ENCODE measurements around the gene TMEM107.

DNA sequence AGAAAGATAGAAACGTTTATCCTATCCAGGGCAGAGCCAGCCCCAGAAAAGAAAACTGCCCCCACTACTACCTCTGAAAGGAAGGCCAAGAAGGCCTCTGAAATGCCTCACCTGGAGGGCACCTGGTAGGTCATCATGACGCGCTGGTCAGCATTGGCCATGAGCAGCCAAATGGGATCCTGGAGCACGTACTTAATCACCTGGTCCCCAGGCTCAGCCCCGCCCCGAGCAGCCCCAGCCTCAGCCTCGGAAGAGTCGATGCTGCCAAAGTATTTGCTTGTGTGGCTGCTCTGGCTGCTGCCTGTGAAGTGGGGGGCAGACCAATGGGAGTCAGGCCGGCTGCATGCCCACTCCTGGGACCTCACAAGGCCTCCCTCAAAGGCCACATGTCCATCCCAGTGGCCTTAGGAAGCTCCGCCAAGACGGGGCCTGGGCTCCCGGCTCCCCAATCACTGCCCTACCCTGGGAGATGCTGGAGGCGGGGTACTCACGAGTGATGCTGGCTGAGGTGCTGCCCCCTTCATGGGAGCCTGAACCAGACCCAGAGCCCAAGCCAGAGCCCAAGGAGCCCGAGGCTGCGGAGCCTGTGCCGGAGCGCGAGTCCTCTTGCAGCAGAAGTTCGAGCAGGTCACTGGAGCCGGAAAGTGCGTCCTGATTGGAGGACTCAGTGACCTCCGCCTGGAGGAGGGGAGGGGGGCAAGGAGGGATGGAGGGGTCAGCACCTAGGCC lies 33.9 kb downstream of the TMEM107 start:
- TF ChIP-seq, protein P1, sequence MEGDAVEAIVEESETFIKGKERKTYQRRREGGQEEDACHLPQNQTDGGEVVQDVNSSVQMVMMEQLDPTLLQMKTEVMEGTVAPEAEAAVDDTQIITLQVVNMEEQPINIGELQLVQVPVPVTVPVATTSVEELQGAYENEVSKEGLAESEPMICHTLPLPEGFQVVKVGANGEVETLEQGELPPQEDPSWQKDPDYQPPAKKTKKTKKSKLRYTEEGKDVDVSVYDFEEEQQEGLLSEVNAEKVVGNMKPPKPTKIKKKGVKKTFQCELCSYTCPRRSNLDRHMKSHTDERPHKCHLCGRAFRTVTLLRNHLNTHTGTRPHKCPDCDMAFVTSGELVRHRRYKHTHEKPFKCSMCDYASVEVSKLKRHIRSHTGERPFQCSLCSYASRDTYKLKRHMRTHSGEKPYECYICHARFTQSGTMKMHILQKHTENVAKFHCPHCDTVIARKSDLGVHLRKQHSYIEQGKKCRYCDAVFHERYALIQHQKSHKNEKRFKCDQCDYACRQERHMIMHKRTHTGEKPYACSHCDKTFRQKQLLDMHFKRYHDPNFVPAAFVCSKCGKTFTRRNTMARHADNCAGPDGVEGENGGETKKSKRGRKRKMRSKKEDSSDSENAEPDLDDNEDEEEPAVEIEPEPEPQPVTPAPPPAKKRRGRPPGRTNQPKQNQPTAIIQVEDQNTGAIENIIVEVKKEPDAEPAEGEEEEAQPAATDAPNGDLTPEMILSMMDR (conservative IDR thresholded peaks at IDR 0.05 in 1 of 2, IDR thresholded peaks at IDR 0.05 in 1 of 2; ENCODE audit: extremely low read depth in 1 of 2, insufficient read depth in 1 of 2, low read depth in 1 of 2, low read length in 2 of 2), result no peak
- TF ChIP-seq EZH2 (IDR thresholded peaks at IDR 0.05; ENCODE audit: borderline replicate concordance, low read length), result no peak

All from mammary epithelial cell (primary cell).